Thoracic aorta (tissue), 2 donors: ENCODE data around the gene JMJD8. TPM values are rescaled to one million over a fixed set of nuclear protein-coding genes. Genes with fewer than 3 reads are reported as not detected.

ENCODE experiments used
- ATAC-seq: fragments of 150-250 bp; one replicate; pipeline ENCODE4 v1.8.0; 2017; ENCODE audit warnings: low read depth; ENCODE audit not compliant: insufficient number of reproducible peaks, low FRiP score
- DNase-seq: peaks from one replicate; pipeline ENCODE4 v3.0.0-alpha.2; 2020; ENCODE audit warnings: low spot score
- H3K27ac ChIP-seq, 2 donors: fragments of 200-600 bp; sonication (generic); 1 replicate in 1 of 2; 2 replicates in 1 of 2; pipeline ENCODE4 v1.5.1; 2016; ENCODE audit warnings: mild to moderate bottlenecking in 2 of 2, moderate library complexity in 2 of 2
- H3K27me3 ChIP-seq: fragments of 200-600 bp; sonication (generic); replicated peaks from 2 replicates; pipeline ENCODE4 v1.6.0; 2016; ENCODE audit warnings: mild to moderate bottlenecking; ENCODE audit not compliant: insufficient read depth
- H3K36me3 ChIP-seq: fragments of 200-600 bp; sonication (generic); one replicate; pipeline ENCODE4 v1.5.1; 2016
- H3K4me1 ChIP-seq, 2 donors: fragments of 200-600 bp; sonication (generic); 1 replicate in 1 of 2; 2 replicates in 1 of 2; pipeline versions ENCODE4 v1.5.1 to v1.6.0; 2016; ENCODE audit warnings: low read depth in 2 of 2, mild to moderate bottlenecking in 1 of 2; ENCODE audit not compliant: control insufficient read depth in 1 of 2
- H3K4me3 ChIP-seq: fragments of 200-600 bp; sonication (generic); 2 replicates; pipeline ENCODE4 v1.5.1; 2016; ENCODE audit warnings: mild to moderate bottlenecking
- H3K9me3 ChIP-seq: fragments of 200-600 bp; sonication (generic); 2 replicates; pipeline ENCODE4 v1.5.1; 2016
- total RNA-seq, 2 donors: library from RNA; depleted of rRNA; stranded (reverse); fragments of >200 nt; gene quantifications; one replicate each; pipeline versions ENCODE4 v1.1.0 to v1.2.3, GENCODE V29; 2016
- TF ChIP-seq, protein P1 (sequence below): fragments of 200-600 bp; sonication (generic); IDR thresholded peaks from one replicate; pipeline ENCODE4 v1.5.1; 2019; ENCODE audit warnings: antibody characterized with exemption

Gene JMJD8
- total RNA-seq, 2 donors from 2014 or later = 98.7 to 128 TPM

- no peak for ATAC-seq
- Histone ChIP-seq H3K4me1 (peaks cover 10 to 27% of the 10 kb centered on the region in 2 donors), H3K36me3 (no peaks in the 10 kb centered on the region), H3K9me3 (no peaks in the 10 kb centered on the region), H3K27me3 (no peaks in the 10 kb centered on the region), H3K4me3 (peak overlapping the region; percentile 88), H3K27ac (peak overlapping the region; percentile 52 to 60)
- TF ChIP-seq, protein P1, sequence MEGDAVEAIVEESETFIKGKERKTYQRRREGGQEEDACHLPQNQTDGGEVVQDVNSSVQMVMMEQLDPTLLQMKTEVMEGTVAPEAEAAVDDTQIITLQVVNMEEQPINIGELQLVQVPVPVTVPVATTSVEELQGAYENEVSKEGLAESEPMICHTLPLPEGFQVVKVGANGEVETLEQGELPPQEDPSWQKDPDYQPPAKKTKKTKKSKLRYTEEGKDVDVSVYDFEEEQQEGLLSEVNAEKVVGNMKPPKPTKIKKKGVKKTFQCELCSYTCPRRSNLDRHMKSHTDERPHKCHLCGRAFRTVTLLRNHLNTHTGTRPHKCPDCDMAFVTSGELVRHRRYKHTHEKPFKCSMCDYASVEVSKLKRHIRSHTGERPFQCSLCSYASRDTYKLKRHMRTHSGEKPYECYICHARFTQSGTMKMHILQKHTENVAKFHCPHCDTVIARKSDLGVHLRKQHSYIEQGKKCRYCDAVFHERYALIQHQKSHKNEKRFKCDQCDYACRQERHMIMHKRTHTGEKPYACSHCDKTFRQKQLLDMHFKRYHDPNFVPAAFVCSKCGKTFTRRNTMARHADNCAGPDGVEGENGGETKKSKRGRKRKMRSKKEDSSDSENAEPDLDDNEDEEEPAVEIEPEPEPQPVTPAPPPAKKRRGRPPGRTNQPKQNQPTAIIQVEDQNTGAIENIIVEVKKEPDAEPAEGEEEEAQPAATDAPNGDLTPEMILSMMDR = no peak
- no peak for DNase-seq
Observed at GRCh38 chr16:642189-643049, 41.7 kb downstream of the JMJD8 start.

DNA sequence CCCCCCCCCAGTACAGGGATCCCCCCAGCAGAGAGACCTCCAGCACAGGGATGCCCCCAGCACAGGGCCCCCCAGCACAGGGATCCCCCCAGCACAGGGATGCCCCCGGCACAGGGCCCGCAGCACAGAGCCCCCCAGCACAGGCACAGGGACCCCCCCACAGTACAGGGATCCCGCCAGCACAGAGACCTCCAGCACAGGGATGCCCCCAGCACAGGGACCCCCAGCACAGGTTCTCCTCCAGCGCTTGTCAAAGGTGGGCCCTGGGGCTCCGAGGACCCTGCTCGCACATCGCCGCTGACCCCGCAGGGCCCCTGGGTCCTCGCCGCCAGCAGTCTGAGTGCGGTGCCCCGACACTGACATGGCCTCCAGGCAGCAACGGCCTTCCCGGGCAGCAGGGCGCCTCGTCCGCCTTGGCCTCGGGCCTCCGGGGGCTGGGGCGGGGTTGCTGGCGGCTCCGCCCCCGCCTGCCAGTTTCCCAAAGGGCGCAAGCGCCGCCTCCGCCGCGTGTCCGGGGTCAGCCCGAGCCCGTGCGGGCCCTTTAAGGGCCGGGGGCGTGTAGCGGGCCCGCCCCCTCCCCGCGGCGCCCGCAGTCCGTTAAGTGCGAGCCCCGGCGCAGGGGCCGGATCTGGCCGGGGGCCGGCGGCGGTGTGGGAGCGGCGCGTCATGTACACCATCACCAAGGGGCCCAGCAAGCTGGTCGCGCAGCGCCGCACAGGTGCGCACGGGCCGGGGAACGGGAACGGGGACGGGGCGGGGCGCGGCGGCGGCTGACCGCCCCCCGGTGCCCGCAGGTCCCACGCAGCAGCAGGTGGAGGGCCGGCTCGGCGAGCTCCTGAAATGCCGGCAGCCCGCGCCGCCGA is 42.6 kb downstream of the JMJD8 start, which contains the start of gene MCRIP2:
MCRIP2 (plus strand) TSS at position 503 of the 863 bp plus-strand sequence; CDS start at position 667, 164 bp downstream.
- Histone ChIP-seq H3K27me3 (no peaks in the 10 kb centered on the region), H3K36me3 (no peaks in the 10 kb centered on the region), H3K4me1 (peaks cover 10 to 26% of the 10 kb centered on the region in 2 donors), H3K9me3 (no peaks in the 10 kb centered on the region), H3K27ac (peak within 1 kb of the TSS; percentile 52 to 60), H3K4me3 (peak within 1 kb of the TSS; percentile 88)
- ATAC-seq (no peak), DNase-seq (no peak)
- TF ChIP-seq, protein P1 = no peak

DNA sequence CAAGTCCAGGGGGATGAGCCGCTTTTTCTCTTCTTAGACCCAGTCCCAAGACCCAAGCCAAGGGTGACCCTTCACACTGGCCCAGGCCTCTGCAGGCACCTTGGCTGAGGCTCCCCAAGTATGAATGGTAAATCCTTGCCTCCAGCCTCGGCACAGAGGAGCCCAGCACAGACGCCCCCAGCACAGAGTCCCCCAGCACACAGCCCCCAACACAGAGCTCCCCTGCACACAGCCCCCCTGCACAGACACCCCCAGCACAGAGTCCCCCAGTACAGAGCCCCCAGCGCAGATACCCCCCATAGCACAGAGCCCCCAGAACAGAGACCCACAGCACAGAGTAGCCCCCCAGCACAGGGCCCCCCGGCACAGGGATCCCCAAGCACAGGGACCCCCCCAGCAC is 43.5 kb downstream of the JMJD8 start:
- Histone ChIP-seq H3K36me3 (no peaks in the 10 kb centered on the region), H3K27ac (peak overlapping the region in 1 of 2 donors; percentile 52), H3K27me3 (no peaks in the 10 kb centered on the region), H3K9me3 (no peaks in the 10 kb centered on the region), H3K4me3 (no peak overlapping the region), H3K4me1 (peaks cover 11 to 28% of the 10 kb centered on the region in 2 donors)
- TF ChIP-seq, protein P1 = no peak
- DNase-seq = no peak
- ATAC-seq = no peak

GRCh38 chr16:638836-639235 is 45.3 kb downstream of the JMJD8 start:
- no peak for DNase-seq
- TF ChIP-seq, protein P1 = no peak
- no peaks in the 10 kb centered on the region for H3K36me3 ChIP-seq
- no peak for ATAC-seq
- H3K4me1 ChIP-seq = peaks cover 20 to 41% of the 10 kb centered on the region in 2 donors
- H3K4me3 ChIP-seq = no peak overlapping the region
- H3K27ac ChIP-seq = no peak overlapping the region
- no peaks in the 10 kb centered on the region for H3K27me3 ChIP-seq
- no peaks in the 10 kb centered on the region for H3K9me3 ChIP-seq
